ENCODE results near the gene CEP89.
"Not testable (repeated sequence)": the region's sequence is repeated elsewhere in the genome, so short reads cannot be mapped to it uniquely, and the experiment has no call there.

Gene CEP89

GRCh38 chr19:32842061-32842460 is 129.7 kb downstream of the CEP89 start:
- H3K4me1 ChIP-seq (ENCODE audit: control insufficient read depth, insufficient read depth, low read length, unreplicated experiment): no peaks in the 10 kb centered on the region
- no peaks in the 10 kb centered on the region for H3K79me2 ChIP-seq (ENCODE audit: control insufficient read depth, insufficient read depth, low read length, unreplicated experiment)
- no peak overlapping the region for H3K27ac ChIP-seq (ENCODE audit: low read depth, low read length)
- no peak overlapping the region for H2AFZ ChIP-seq (ENCODE audit: low read length, unreplicated experiment)
- H3K27me3 ChIP-seq (ENCODE audit: insufficient read depth, low read length): no peaks in the 10 kb centered on the region
- no peak overlapping the region for H3K4me3 ChIP-seq (ENCODE audit: low read depth, low read length)
- no peaks in the 10 kb centered on the region for H3K36me3 ChIP-seq (ENCODE audit: insufficient read depth, low read length)

GRCh38 chr19:32837531-32837930 is 134.2 kb downstream of the CEP89 start:
- Histone ChIP-seq H3K4me3 (ENCODE audit: low read depth, low read length) (no peak overlapping the region), H3K36me3 (ENCODE audit: insufficient read depth, low read length) (no peaks in the 10 kb centered on the region), H3K27ac (ENCODE audit: low read depth, low read length) (no peak overlapping the region), H3K27me3 (ENCODE audit: insufficient read depth, low read length) (no peaks in the 10 kb centered on the region), H2AFZ (ENCODE audit: low read length, unreplicated experiment) (no peak overlapping the region), H3K79me2 (ENCODE audit: control insufficient read depth, insufficient read depth, low read length, unreplicated experiment) (no peaks in the 10 kb centered on the region), H3K4me1 (ENCODE audit: control insufficient read depth, insufficient read depth, low read length, unreplicated experiment) (no peaks in the 10 kb centered on the region)

GRCh38 chr19:32833388-32833787 is 138.4 kb downstream of the CEP89 start:
- H3K4me3 ChIP-seq (ENCODE audit: low read depth, low read length); H2AFZ ChIP-seq (ENCODE audit: low read length, unreplicated experiment); H3K27me3 ChIP-seq (ENCODE audit: insufficient read depth, low read length); H3K4me1 ChIP-seq (ENCODE audit: control insufficient read depth, insufficient read depth, low read length, unreplicated experiment); H3K36me3 ChIP-seq (ENCODE audit: insufficient read depth, low read length); H3K79me2 ChIP-seq (ENCODE audit: control insufficient read depth, insufficient read depth, low read length, unreplicated experiment); H3K27ac ChIP-seq (ENCODE audit: low read depth, low read length): not testable (repeated sequence)

DNA sequence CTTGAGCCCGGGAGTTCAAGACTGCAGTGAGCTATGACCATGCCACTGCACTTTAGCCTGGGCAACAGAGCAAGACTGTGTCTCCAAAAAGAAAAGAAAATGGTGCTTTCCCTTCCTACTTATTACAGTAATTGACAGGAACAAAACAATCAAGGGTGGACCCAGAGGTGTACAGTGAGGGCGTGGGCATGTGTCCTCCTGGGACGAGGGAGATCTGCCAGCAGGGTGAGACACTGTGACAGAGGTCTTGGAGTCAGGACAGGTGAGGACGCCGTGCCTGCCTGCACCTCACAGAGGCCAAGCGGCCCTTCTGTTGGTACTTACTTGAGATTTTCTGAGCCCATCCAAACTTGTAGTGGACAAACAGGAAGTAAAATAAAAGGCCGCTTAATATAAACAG is 138.9 kb downstream of the CEP89 start:
- not testable (repeated sequence) for H3K79me2 ChIP-seq (ENCODE audit: control insufficient read depth, insufficient read depth, low read length, unreplicated experiment); H3K27me3 ChIP-seq (ENCODE audit: insufficient read depth, low read length); H3K27ac ChIP-seq (ENCODE audit: low read depth, low read length); H3K4me1 ChIP-seq (ENCODE audit: control insufficient read depth, insufficient read depth, low read length, unreplicated experiment); H3K36me3 ChIP-seq (ENCODE audit: insufficient read depth, low read length); H3K4me3 ChIP-seq (ENCODE audit: low read depth, low read length); H2AFZ ChIP-seq (ENCODE audit: low read length, unreplicated experiment)

DNA sequence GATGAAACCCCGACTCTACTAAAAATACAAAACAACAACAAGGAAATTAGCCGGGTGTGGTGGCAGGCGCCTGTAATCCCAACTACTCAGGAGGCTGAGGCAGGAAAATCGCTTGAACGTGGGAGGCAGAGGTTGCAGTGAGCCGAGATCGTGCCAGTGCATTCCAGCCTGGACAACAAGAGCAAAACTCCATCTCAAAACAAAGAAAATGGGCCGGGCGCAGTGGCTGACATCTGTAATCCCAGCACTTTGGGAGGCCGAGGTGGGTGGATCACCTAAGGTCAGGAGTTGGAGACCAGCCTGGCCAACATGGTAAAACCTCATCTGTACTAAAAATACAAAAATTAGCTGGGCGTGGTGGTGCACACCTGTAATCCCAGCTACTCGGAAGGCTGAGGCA is 139.7 kb downstream of the CEP89 start:
- H3K27ac ChIP-seq (ENCODE audit: low read depth, low read length); H3K27me3 ChIP-seq (ENCODE audit: insufficient read depth, low read length); H3K4me3 ChIP-seq (ENCODE audit: low read depth, low read length); H3K36me3 ChIP-seq (ENCODE audit: insufficient read depth, low read length); H2AFZ ChIP-seq (ENCODE audit: low read length, unreplicated experiment); H3K4me1 ChIP-seq (ENCODE audit: control insufficient read depth, insufficient read depth, low read length, unreplicated experiment); H3K79me2 ChIP-seq (ENCODE audit: control insufficient read depth, insufficient read depth, low read length, unreplicated experiment): not testable (repeated sequence)

DNA sequence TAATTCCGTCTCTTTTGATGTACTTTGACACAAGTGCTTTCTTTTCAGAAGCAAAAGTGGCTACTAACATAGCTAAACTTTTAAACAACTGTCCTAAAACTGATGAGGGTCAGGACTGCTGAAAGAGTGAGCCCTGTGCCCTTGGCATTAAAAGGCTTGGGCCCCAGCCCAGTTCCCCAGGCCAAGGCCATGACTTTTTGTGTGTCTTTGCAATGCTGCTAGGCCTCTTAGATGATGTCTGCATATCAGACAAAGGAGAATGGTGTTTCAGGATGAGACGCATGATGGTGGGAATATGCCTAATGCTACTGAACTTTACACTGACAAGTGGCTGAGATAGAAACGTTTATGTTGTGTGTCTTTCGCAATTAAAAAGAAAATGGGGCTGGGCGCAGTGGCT is 140.1 kb downstream of the CEP89 start:
- no peaks in the 10 kb centered on the region for H3K36me3 ChIP-seq (ENCODE audit: insufficient read depth, low read length)
- H3K4me1 ChIP-seq (ENCODE audit: control insufficient read depth, insufficient read depth, low read length, unreplicated experiment): no peaks in the 10 kb centered on the region
- H3K4me3 ChIP-seq (ENCODE audit: low read depth, low read length): no peak overlapping the region
- H3K27me3 ChIP-seq (ENCODE audit: insufficient read depth, low read length): peaks cover 3% of the 10 kb centered on the region; the same call in 1 of the 2 replicates
- H3K79me2 ChIP-seq (ENCODE audit: control insufficient read depth, insufficient read depth, low read length, unreplicated experiment): no peaks in the 10 kb centered on the region
- H2AFZ ChIP-seq (ENCODE audit: low read length, unreplicated experiment): no peak overlapping the region
- H3K27ac ChIP-seq (ENCODE audit: low read depth, low read length): no peak overlapping the region

- no peaks in the 10 kb centered on the region for H3K79me2 ChIP-seq (ENCODE audit: control insufficient read depth, insufficient read depth, low read length, unreplicated experiment)
- H3K36me3 ChIP-seq (ENCODE audit: insufficient read depth, low read length): no peaks in the 10 kb centered on the region
- no peak overlapping the region for H3K4me3 ChIP-seq (ENCODE audit: low read depth, low read length)
- no peak overlapping the region for H2AFZ ChIP-seq (ENCODE audit: low read length, unreplicated experiment)
- H3K4me1 ChIP-seq (ENCODE audit: control insufficient read depth, insufficient read depth, low read length, unreplicated experiment): no peaks in the 10 kb centered on the region
- H3K27ac ChIP-seq (ENCODE audit: low read depth, low read length): no peak overlapping the region
- peaks cover 5% of the 10 kb centered on the region; the same call in 1 of the 2 replicates for H3K27me3 ChIP-seq (ENCODE audit: insufficient read depth, low read length)
These were observed 141.3 kb downstream of the CEP89 start for GRCh38 chr19:32830231-32831014.

GRCh38 chr19:32829345-32829896 is 142.3 kb downstream of the CEP89 start:
- Histone ChIP-seq H3K36me3 (ENCODE audit: insufficient read depth, low read length) (no peaks in the 10 kb centered on the region), H3K79me2 (ENCODE audit: control insufficient read depth, insufficient read depth, low read length, unreplicated experiment) (no peaks in the 10 kb centered on the region), H3K4me3 (ENCODE audit: low read depth, low read length) (no peak overlapping the region), H3K4me1 (ENCODE audit: control insufficient read depth, insufficient read depth, low read length, unreplicated experiment) (no peaks in the 10 kb centered on the region), H3K27ac (ENCODE audit: low read depth, low read length) (no peak overlapping the region), H2AFZ (ENCODE audit: low read length, unreplicated experiment) (no peak overlapping the region), H3K27me3 (ENCODE audit: insufficient read depth, low read length) (peaks cover 14% of the 10 kb centered on the region)

- Histone ChIP-seq H2AFZ (ENCODE audit: low read length, unreplicated experiment) (no peak overlapping the region), H3K4me3 (ENCODE audit: low read depth, low read length) (no peak overlapping the region), H3K79me2 (ENCODE audit: control insufficient read depth, insufficient read depth, low read length, unreplicated experiment) (no peaks in the 10 kb centered on the region), H3K27me3 (ENCODE audit: insufficient read depth, low read length) (peaks cover 21% of the 10 kb centered on the region), H3K27ac (ENCODE audit: low read depth, low read length) (no peak overlapping the region), H3K4me1 (ENCODE audit: control insufficient read depth, insufficient read depth, low read length, unreplicated experiment) (no peaks in the 10 kb centered on the region), H3K36me3 (ENCODE audit: insufficient read depth, low read length) (no peaks in the 10 kb centered on the region)
These were observed 143.0 kb downstream of the CEP89 start for GRCh38 chr19:32828643-32829344.

GRCh38 chr19:32828139-32828538 is 143.6 kb downstream of the CEP89 start:
- Histone ChIP-seq H3K79me2 (ENCODE audit: control insufficient read depth, insufficient read depth, low read length, unreplicated experiment) (no peaks in the 10 kb centered on the region), H3K27ac (ENCODE audit: low read depth, low read length) (no peak overlapping the region), H3K36me3 (ENCODE audit: insufficient read depth, low read length) (no peaks in the 10 kb centered on the region), H3K27me3 (ENCODE audit: insufficient read depth, low read length) (peaks cover 27% of the 10 kb centered on the region), H3K4me3 (ENCODE audit: low read depth, low read length) (no peak overlapping the region), H2AFZ (ENCODE audit: low read length, unreplicated experiment) (no peak overlapping the region), H3K4me1 (ENCODE audit: control insufficient read depth, insufficient read depth, low read length, unreplicated experiment) (no peaks in the 10 kb centered on the region)

All from ACC112 (cell line).